Trophoblast cell (in vitro differentiated cells and primary cell): ENCODE data around the gene STK10.

Experiments
- DNase-seq, 2 donors: peaks; one replicate each; pipeline ENCODE4 v3.0.0-alpha.2; 2016
- H2AFZ ChIP-seq: 2 replicates; pipeline ENCODE4 v1.6.1; 2013; ENCODE audit warnings: low read length, moderate library complexity, mild to moderate bottlenecking; ENCODE audit not compliant: insufficient read depth, poor library complexity
- H2AK5ac ChIP-seq: 2 replicates; pipeline ENCODE4 v1.6.1; 2013; ENCODE audit warnings: mild to moderate bottlenecking, low read length
- H2BK120ac ChIP-seq: 2 replicates; pipeline ENCODE4 v1.6.1; 2013; ENCODE audit warnings: low read length, mild to moderate bottlenecking, moderate library complexity; ENCODE audit not compliant: insufficient read depth, poor library complexity
- H2BK12ac ChIP-seq: 2 replicates; pipeline ENCODE4 v1.6.1; 2013; ENCODE audit warnings: mild to moderate bottlenecking, low read length, moderate library complexity
- H2BK5ac ChIP-seq: 2 replicates; pipeline ENCODE4 v1.6.1; 2013; ENCODE audit warnings: low read length, low read depth, moderate library complexity, mild to moderate bottlenecking; ENCODE audit not compliant: poor library complexity
- H3K14ac ChIP-seq: 2 replicates; pipeline ENCODE4 v1.6.1; 2013; ENCODE audit warnings: mild to moderate bottlenecking, low read length
- H3K18ac ChIP-seq: 2 replicates; pipeline ENCODE4 v1.6.1; 2013; ENCODE audit warnings: mild to moderate bottlenecking, low read length
- H3K23ac ChIP-seq: 2 replicates; pipeline ENCODE4 v1.6.1; 2013; ENCODE audit warnings: low read length
- H3K27ac ChIP-seq: 2 replicates; pipeline ENCODE4 v1.5.1; 2013; ENCODE audit warnings: low read depth, mild to moderate bottlenecking, inconsistent platforms, low read length, moderate library complexity
- H3K27me3 ChIP-seq: 2 replicates; pipeline ENCODE4 v1.6.1; 2013; ENCODE audit warnings: inconsistent platforms, mild to moderate bottlenecking, low read length, moderate library complexity; ENCODE audit not compliant: insufficient read depth
- H3K36me3 ChIP-seq, 2 experiments: 1 replicate in 1 of 2; 2 replicates in 1 of 2; pipeline ENCODE4 v1.6.1; 2013; ENCODE audit warnings: low read length in 2 of 2, mild to moderate bottlenecking in 2 of 2, moderate library complexity in 1 of 2; ENCODE audit not compliant: insufficient read depth in 2 of 2, control insufficient read depth in 1 of 2
- H3K4ac ChIP-seq: 2 replicates; pipeline ENCODE4 v1.6.1; 2013; ENCODE audit warnings: low read depth, mild to moderate bottlenecking, low read length, moderate library complexity
- H3K4me1 ChIP-seq, 2 experiments: 1 replicate in 1 of 2; 2 replicates in 1 of 2; pipeline ENCODE4 v1.6.1; 2013; ENCODE audit warnings: low read length in 2 of 2, mild to moderate bottlenecking in 2 of 2, moderate library complexity in 1 of 2; ENCODE audit not compliant: insufficient read depth in 2 of 2, control insufficient read depth in 1 of 2
- H3K4me2 ChIP-seq: 2 replicates; pipeline ENCODE4 v1.6.1; 2013; ENCODE audit warnings: inconsistent platforms, mild to moderate bottlenecking, low read length, moderate library complexity
- H3K4me3 ChIP-seq: 2 replicates; pipeline ENCODE4 v1.5.1; 2013; ENCODE audit warnings: mild to moderate bottlenecking, low read depth, low read length, inconsistent platforms
- H3K79me1 ChIP-seq: one replicate; pipeline ENCODE4 v1.6.1; 2013; ENCODE audit warnings: low read length
- H3K79me2 ChIP-seq: 2 replicates; pipeline ENCODE4 v1.6.1; 2013; ENCODE audit warnings: low read length, mild to moderate bottlenecking; ENCODE audit not compliant: control insufficient read depth, insufficient read depth, poor library complexity
- H3K9ac ChIP-seq: 2 replicates; pipeline ENCODE4 v1.6.1; 2013; ENCODE audit warnings: mild to moderate bottlenecking, low read length
- H3K9me3 ChIP-seq: 2 replicates; pipeline ENCODE4 v1.6.1; 2013; ENCODE audit warnings: low read depth, mild to moderate bottlenecking, control low read depth, inconsistent platforms, low read length; ENCODE audit not compliant: insufficient read depth
- H4K12ac ChIP-seq: 2 replicates; pipeline ENCODE4 v1.6.1; 2013; ENCODE audit warnings: low read depth, mild to moderate bottlenecking, low read length, moderate library complexity
- H4K8ac ChIP-seq: 2 replicates; pipeline ENCODE4 v1.6.1; 2013; ENCODE audit warnings: low read depth, mild to moderate bottlenecking, low read length, moderate library complexity
- H4K91ac ChIP-seq: one replicate; pipeline ENCODE4 v1.6.1; 2013; ENCODE audit warnings: low read depth, mild to moderate bottlenecking, low read length, moderate library complexity
- WGBS: extraction: QIAGEN DNeasy Blood & Tissue Kit; methylation state at CpG from one replicate; pipeline ENCODE4 v1.1.7; 2013; ENCODE audit warnings: missing lambda C conversion rate; ENCODE audit not compliant: insufficient read length, insufficient coverage; ENCODE audit errors: extremely low coverage; 5-methylcytosine and 5-hydroxymethylcytosine counted together

STK10 gene

GRCh38 chr5:172007175-172008110, 180.6 kb downstream of the STK10 start:
- Histone ChIP-seq H3K36me3 (no peaks in the 10 kb centered on the region), H2AK5ac (no peak overlapping the region), H2BK120ac (peak overlapping the region; percentile 19), H4K91ac (peak overlapping the region; percentile 53), H3K27ac (peak overlapping the region; percentile 19), H3K79me1 (peaks cover 14% of the 10 kb centered on the region), H2BK5ac (no peak overlapping the region), H4K8ac (peak overlapping the region; percentile 94), H3K9ac (peak overlapping the region; percentile 65), H3K27me3 (no peaks in the 10 kb centered on the region), H3K4me3 (peak overlapping the region; percentile 93), H3K14ac (peak overlapping the region; percentile 63), H3K79me2 (peaks cover 16% of the 10 kb centered on the region), H3K9me3 (no peaks in the 10 kb centered on the region), H3K23ac (no peak overlapping the region), H3K4me2 (peak overlapping the region; percentile 65), H2BK12ac (no peak overlapping the region), H3K4me1 (peaks cover 3 to 11% of the 10 kb centered on the region in 2 experiments), H3K4ac (no peak overlapping the region), H4K12ac (peak overlapping the region; percentile 78), H2AFZ (peak overlapping the region; percentile 74), H3K18ac (peak overlapping the region; percentile 50)
- DNase-seq = peak in 1 of 2 donors; percentile 14
- WGBS = no CpG with 5 or more reads among the region's 37 CpGs

GRCh38 chr5:172006321-172007174, 181.5 kb downstream of the STK10 start, which contains the start of gene FBXW11:
FBXW11 (minus strand) TSS chr5:172006638; CDS start chr5:172006502, 136 bp downstream.
- Histone ChIP-seq H3K79me2 (peaks cover 18% of the 10 kb centered on the region), H2AK5ac (peak within 1 kb of the TSS; percentile 79), H3K36me3 (no peaks in the 10 kb centered on the region), H2BK5ac (peak within 1 kb of the TSS; percentile 98), H2AFZ (peak within 1 kb of the TSS; percentile 89), H4K91ac (peak within 1 kb of the TSS; percentile 97), H3K9me3 (no peaks in the 10 kb centered on the region), H3K23ac (no peak within 1 kb of the TSS), H3K9ac (peak within 1 kb of the TSS; percentile 96), H2BK120ac (peak within 1 kb of the TSS; percentile 97), H2BK12ac (peak within 1 kb of the TSS; percentile 74), H3K18ac (peak within 1 kb of the TSS; percentile 94), H3K4me3 (peak within 1 kb of the TSS; percentile 93), H3K4me1 (peaks cover 3 to 11% of the 10 kb centered on the region in 2 experiments), H3K79me1 (peaks cover 14% of the 10 kb centered on the region), H4K8ac (peak within 1 kb of the TSS; percentile 98), H3K27me3 (no peaks in the 10 kb centered on the region), H3K4me2 (peak within 1 kb of the TSS; percentile 65), H3K14ac (peak within 1 kb of the TSS; percentile 98), H3K27ac (peak within 1 kb of the TSS; percentile 89), H4K12ac (peak within 1 kb of the TSS; percentile 93), H3K4ac (peak within 1 kb of the TSS; percentile 95)
- peak; percentile 98 to 99 for DNase-seq
- no CpG with 5 or more reads among the region's 81 CpGs for WGBS

GRCh38 chr5:172005708-172006320, 182.2 kb downstream of the STK10 start:
- Histone ChIP-seq H3K14ac (peak overlapping the region; percentile 82), H3K4me3 (peak overlapping the region; percentile 93), H3K79me1 (peaks cover 14% of the 10 kb centered on the region), H2BK12ac (peak overlapping the region; percentile 27), H3K79me2 (peaks cover 18% of the 10 kb centered on the region), H3K36me3 (no peaks in the 10 kb centered on the region), H4K12ac (peak overlapping the region; percentile 93), H3K23ac (no peak overlapping the region), H2BK5ac (peak overlapping the region; percentile 98), H2BK120ac (peak overlapping the region; percentile 94), H3K27me3 (no peaks in the 10 kb centered on the region), H3K9ac (peak overlapping the region; percentile 96), H2AFZ (peak overlapping the region; percentile 89), H3K4me2 (peak overlapping the region; percentile 65), H4K8ac (peak overlapping the region; percentile 98), H2AK5ac (peak overlapping the region; percentile 79), H3K18ac (peak overlapping the region; percentile 92), H3K4me1 (peaks cover 3 to 11% of the 10 kb centered on the region in 2 experiments), H3K27ac (peak overlapping the region; percentile 89), H3K4ac (peak overlapping the region; percentile 95), H4K91ac (peak overlapping the region; percentile 97), H3K9me3 (no peaks in the 10 kb centered on the region)
- WGBS = no CpG with 5 or more reads among the region's 34 CpGs
- peak in 1 of 2 donors; percentile 44 for DNase-seq

- Histone ChIP-seq H4K8ac (no peak overlapping the region), H2AFZ (no peak overlapping the region), H3K27ac (no peak overlapping the region), H3K9me3 (no peaks in the 10 kb centered on the region), H3K79me1 (peaks cover 14% of the 10 kb centered on the region), H3K4me1 (peaks cover 3 to 11% of the 10 kb centered on the region in 2 experiments), H3K14ac (no peak overlapping the region), H2AK5ac (no peak overlapping the region), H2BK120ac (no peak overlapping the region), H3K27me3 (no peaks in the 10 kb centered on the region), H3K4me3 (no peak overlapping the region), H4K91ac (no peak overlapping the region), H3K4me2 (peak overlapping the region; percentile 65), H3K9ac (no peak overlapping the region), H2BK12ac (no peak overlapping the region), H3K4ac (peak overlapping the region; percentile 95), H3K36me3 (no peaks in the 10 kb centered on the region), H4K12ac (no peak overlapping the region), H2BK5ac (no peak overlapping the region), H3K23ac (no peak overlapping the region), H3K79me2 (peaks cover 18% of the 10 kb centered on the region), H3K18ac (no peak overlapping the region)
- peak in 1 of 2 donors; percentile 24 for DNase-seq
- no CpG with 5 or more reads among the region's 3 CpGs for WGBS
These were observed 183.2 kb downstream of the STK10 start for GRCh38 chr5:172004824-172005237.
